Measurements from ENCODE around the gene PNPLA2. TPM values are rescaled to one million over a fixed set of nuclear protein-coding genes. Genes with fewer than 3 reads are reported as not detected.

PNPLA2 gene
- total and polyA plus RNA-seq, 2 donors from 2014 or later, result 67.9 to 173 TPM

- intact Hi-C loops (cut with DNase I), result no loop called here
- H3K4me3 ChIP-seq (ENCODE audit: low read length in 3 of 3), result peak overlapping the region; percentile 39 to 59 (median 46)
- no peak for FAIRE-seq
- no peak for DNase-seq
- no peak for TF ChIP-seq CTCF (IDR thresholded peaks at IDR 0.05; ENCODE audit: borderline replicate concordance, extremely low read depth, insufficient read depth)
- peaks cover 0 to 49% (median 11%) of the 10 kb centered on the region in 3 donors for H3K4me1 ChIP-seq (ENCODE audit: control insufficient read depth in 2 of 3, insufficient read depth in 2 of 3, low read depth in 1 of 3, low read length in 3 of 3)
- peak overlapping the region in 2 of 3 donors; percentile 39 to 80 for H3K9ac ChIP-seq (ENCODE audit: low read length in 3 of 3)
- H3K36me3 ChIP-seq (ENCODE audit: control insufficient read depth in 2 of 3, insufficient read depth in 3 of 3, low read length in 3 of 3), result peaks cover 0 to 20% (median 7%) of the 10 kb centered on the region in 3 donors
- peak overlapping the region; percentile 85 to 93 for H3K27ac ChIP-seq (ENCODE audit: low read depth in 2 of 2, low read length in 2 of 2)
- H3K9me3 ChIP-seq (ENCODE audit: control insufficient read depth in 2 of 3, insufficient read depth in 1 of 3, low read length in 3 of 3), result no peaks in the 10 kb centered on the region
- H3K27me3 ChIP-seq (ENCODE audit: control insufficient read depth, insufficient read depth, low read length), result no peaks in the 10 kb centered on the region
Measured at GRCh38 chr11:833849-834311, 15.2 kb downstream of the PNPLA2 start.

- peak overlapping the region in 1 of 3 donors; percentile 78 for H3K9ac ChIP-seq (ENCODE audit: low read length in 3 of 3)
- peak overlapping the region in 2 of 3 donors; percentile 12 to 59 for H3K4me3 ChIP-seq (ENCODE audit: low read length in 3 of 3)
- H3K4me1 ChIP-seq (ENCODE audit: control insufficient read depth in 2 of 3, insufficient read depth in 2 of 3, low read depth in 1 of 3, low read length in 3 of 3), result peaks cover 0 to 42% (median 7%) of the 10 kb centered on the region in 3 donors
- no peak for TF ChIP-seq CTCF (IDR thresholded peaks at IDR 0.05; ENCODE audit: borderline replicate concordance, extremely low read depth, insufficient read depth)
- intact Hi-C loops (cut with DNase I), result no loop called here
- peak overlapping the region; percentile 91 to 93 for H3K27ac ChIP-seq (ENCODE audit: low read depth in 2 of 2, low read length in 2 of 2)
- peak; percentile 80 to 95 (median 87) for DNase-seq
- no peak for FAIRE-seq
- H3K27me3 ChIP-seq (ENCODE audit: control insufficient read depth, insufficient read depth, low read length), result no peaks in the 10 kb centered on the region
- peaks cover 0 to 27% (median 7%) of the 10 kb centered on the region in 3 donors for H3K36me3 ChIP-seq (ENCODE audit: control insufficient read depth in 2 of 3, insufficient read depth in 3 of 3, low read length in 3 of 3)
- no peaks in the 10 kb centered on the region for H3K9me3 ChIP-seq (ENCODE audit: control insufficient read depth in 2 of 3, insufficient read depth in 1 of 3, low read length in 3 of 3)
Measured at GRCh38 chr11:834371-835316, 15.9 kb downstream of the PNPLA2 start.

- no peak overlapping the region for H3K27ac ChIP-seq (ENCODE audit: low read depth in 2 of 2, low read length in 2 of 2)
- no peaks in the 10 kb centered on the region for H3K9me3 ChIP-seq (ENCODE audit: control insufficient read depth in 2 of 3, insufficient read depth in 1 of 3, low read length in 3 of 3)
- peaks cover 0 to 34% (median 10%) of the 10 kb centered on the region in 3 donors for H3K36me3 ChIP-seq (ENCODE audit: control insufficient read depth in 2 of 3, insufficient read depth in 3 of 3, low read length in 3 of 3)
- H3K9ac ChIP-seq (ENCODE audit: low read length in 3 of 3), result no peak overlapping the region
- intact Hi-C loops (cut with DNase I), result no loop called here
- H3K4me1 ChIP-seq (ENCODE audit: control insufficient read depth in 2 of 3, insufficient read depth in 2 of 3, low read depth in 1 of 3, low read length in 3 of 3), result peaks cover 0 to 42% (median 9%) of the 10 kb centered on the region in 3 donors
- H3K27me3 ChIP-seq (ENCODE audit: control insufficient read depth, insufficient read depth, low read length), result no peaks in the 10 kb centered on the region
- no peak overlapping the region for H3K4me3 ChIP-seq (ENCODE audit: low read length in 3 of 3)
- no peak for TF ChIP-seq CTCF (IDR thresholded peaks at IDR 0.05; ENCODE audit: borderline replicate concordance, extremely low read depth, insufficient read depth)
- no peak for FAIRE-seq
- no peak for DNase-seq
Measured at GRCh38 chr11:836274-836673, 17.6 kb downstream of the PNPLA2 start.

Data from kidney (tissue), 14 donors.